Kidney (tissue), 14 donors: ENCODE measurements around the gene SLC12A5. TPM values are rescaled to one million over a fixed set of nuclear protein-coding genes. Genes with fewer than 3 reads are reported as not detected.

ENCODE experiments used
- DNase-seq, 5 donors: peaks; one replicate each; pipeline ENCODE4 v3.0.0-alpha.2; 2013 to 2020
- FAIRE-seq: peaks from 2 replicates; lab custom pipeline; 2012; peaks lifted over from hg19 to GRCh38; lab: Jason Lieb, UNC
- H3K27ac ChIP-seq, 2 donors: one replicate each; pipeline ENCODE4 v1.7.0; 2013; ENCODE audit warnings: low read depth in 2 of 2, low read length in 2 of 2, inconsistent platforms in 1 of 2
- H3K27me3 ChIP-seq: one replicate; pipeline ENCODE4 v1.7.1; 2013; ENCODE audit warnings: low read length, inconsistent platforms; ENCODE audit not compliant: control insufficient read depth, insufficient read depth
- H3K36me3 ChIP-seq, 3 donors: one replicate each; pipeline versions ENCODE4 v1.7.0 to v1.7.1; 2013; ENCODE audit warnings: low read length in 3 of 3, control low read depth in 1 of 3, inconsistent platforms in 1 of 3; ENCODE audit not compliant: insufficient read depth in 3 of 3, control insufficient read depth in 2 of 3
- H3K4me1 ChIP-seq, 3 donors: one replicate each; pipeline versions ENCODE4 v1.7.0 to v1.7.1; 2013; ENCODE audit warnings: low read length in 3 of 3, inconsistent platforms in 1 of 3, low read depth in 1 of 3; ENCODE audit not compliant: control insufficient read depth in 2 of 3, insufficient read depth in 2 of 3
- H3K4me3 ChIP-seq, 3 donors: one replicate each; pipeline versions ENCODE4 v1.7.0 to v1.8.1; 2013; ENCODE audit warnings: low read length in 3 of 3, control low read depth in 1 of 3, inconsistent platforms in 1 of 3
- H3K9ac ChIP-seq, 3 donors: one replicate each; pipeline versions ENCODE4 v1.7.0 to v1.7.1; 2013; ENCODE audit warnings: low read length in 3 of 3, control low read depth in 1 of 3, inconsistent platforms in 1 of 3
- H3K9me3 ChIP-seq, 3 donors: one replicate each; pipeline versions ENCODE4 v1.7.0 to v1.7.1; 2013; ENCODE audit warnings: low read length in 3 of 3, control low read depth in 1 of 3, inconsistent platforms in 1 of 3; ENCODE audit not compliant: control insufficient read depth in 2 of 3, insufficient read depth in 1 of 3
- CTCF ChIP-seq: IDR thresholded peaks from 3 replicates; pipeline ENCODE4 v1.5.1; 2012; ENCODE audit warnings: mild to moderate bottlenecking, moderate library complexity, borderline replicate concordance; ENCODE audit not compliant: insufficient read depth; ENCODE audit errors: extremely low read depth
- intact Hi-C: fragments of 100-400 bp; cut with DNase I; formaldehyde crosslinking; loops from one replicate; pipeline ENCODE4 v1.11.1; 2022
- polyA plus RNA-seq: library from polyadenylated mRNA; stranded (reverse); fragments of 350-450 nt; fragmentation: Illumina TruSeq; extraction: RNeasy Lipid Tissue Mini Kit (QIAGEN cat#74804); gene quantifications from one replicate; pipeline ENCODE4 v1.2.3, GENCODE V29; 2014; ENCODE audit warnings: low read depth, low replicate concordance; ENCODE audit not compliant: insufficient read depth
- total RNA-seq: library from RNA; stranded (reverse); fragmentation: NEBNext Ultra II Directional; extraction: Animal tissue kit (Norgen Biotek cat#: 25700); gene quantifications from one replicate; pipeline ENCODE4 v1.2.1, GENCODE V29; 2021
- donor health status: control.
- donor health status: control.
- donor health status: control.
- donor health status: control.
- donor health status: control.
- donor health status: DM: yes; HTN: yes; CAD: no.
- donor health status: Normal renal cell carcinoma (clear cell type).

SLC12A5 gene
- total and polyA plus RNA-seq, 2 donors from 2014 or later = 2.0 to 2.5 TPM

GRCh38 chr20:46065006-46065405, 36.0 kb downstream of the SLC12A5 start:
- Histone ChIP-seq H3K9ac (no peak overlapping the region), H3K4me1 (no peaks in the 10 kb centered on the region), H3K27me3 (no peaks in the 10 kb centered on the region), H3K9me3 (no peaks in the 10 kb centered on the region), H3K4me3 (no peak overlapping the region), H3K27ac (no peak overlapping the region), H3K36me3 (peaks cover 29 to 85% (median 54%) of the 10 kb centered on the region in 3 donors)
- DNase-seq (no peak), FAIRE-seq (no peak)
- TF ChIP-seq CTCF = no peak
- intact Hi-C loops = no loop called here

GRCh38 chr20:46065691-46066090, 36.7 kb downstream of the SLC12A5 start:
- H3K4me1 ChIP-seq = no peaks in the 10 kb centered on the region
- no peak for TF ChIP-seq CTCF
- intact Hi-C loops = no loop called here
- H3K36me3 ChIP-seq = peaks cover 29 to 86% (median 56%) of the 10 kb centered on the region in 3 donors
- no peak for DNase-seq
- H3K27me3 ChIP-seq = no peaks in the 10 kb centered on the region
- H3K9ac ChIP-seq = no peak overlapping the region
- no peaks in the 10 kb centered on the region for H3K9me3 ChIP-seq
- no peak for FAIRE-seq
- H3K27ac ChIP-seq = no peak overlapping the region
- no peak overlapping the region for H3K4me3 ChIP-seq

GRCh38 chr20:46070215-46070900, 41.3 kb downstream of the SLC12A5 start:
- no peak for TF ChIP-seq CTCF
- Histone ChIP-seq H3K4me3 (no peak overlapping the region), H3K9ac (no peak overlapping the region), H3K27ac (no peak overlapping the region), H3K27me3 (no peaks in the 10 kb centered on the region), H3K36me3 (peaks cover 16 to 50% (median 34%) of the 10 kb centered on the region in 3 donors), H3K4me1 (no peaks in the 10 kb centered on the region), H3K9me3 (no peaks in the 10 kb centered on the region)
- intact Hi-C loops = no loop called here
- no peak for FAIRE-seq
- DNase-seq = no peak
